Astrocyte (in vitro differentiated cells and primary cell): ENCODE results near the gene PLEKHA8. TPM values are rescaled to one million over a fixed set of nuclear protein-coding genes. Genes with fewer than 3 reads are reported as not detected.
A peak's percentile ranks its signal among the peaks of the same experiment; 100 is the strongest.

Source experiments
- DNase-seq: peaks from one replicate; pipeline ENCODE4 v3.0.0-alpha.2; 2010; ENCODE audit warnings: low read depth
- FAIRE-seq: peaks from 2 replicates; lab custom pipeline; 2011; peaks lifted over from hg19 to GRCh38; lab: Jason Lieb, UNC
- H2AFZ ChIP-seq: 2 replicates; pipeline ENCODE4 v1.6.0; 2012; ENCODE audit warnings: low read depth, low read length, inconsistent platforms
- H3K27ac ChIP-seq: 2 replicates; pipeline ENCODE4 v1.5.1; 2011; ENCODE audit warnings: low read depth, low read length, inconsistent platforms
- H3K27me3 ChIP-seq: 2 replicates; pipeline ENCODE4 v1.6.0; 2011; ENCODE audit warnings: low read length, inconsistent platforms; ENCODE audit not compliant: insufficient read depth
- H3K36me3 ChIP-seq: 2 replicates; pipeline ENCODE4 v1.5.1; 2011; ENCODE audit warnings: low read length, inconsistent platforms; ENCODE audit not compliant: insufficient read depth
- H3K4me1 ChIP-seq: 2 replicates; pipeline ENCODE4 v1.5.1; 2011; ENCODE audit warnings: low read length, inconsistent platforms; ENCODE audit not compliant: insufficient read depth
- H3K4me2 ChIP-seq: 2 replicates; pipeline ENCODE4 v1.6.0; 2012; ENCODE audit warnings: low read length, inconsistent platforms
- H3K4me3 ChIP-seq: 2 replicates; pipeline ENCODE4 v1.5.1; 2011; ENCODE audit warnings: low read depth, mild to moderate bottlenecking, low read length, inconsistent platforms; ENCODE audit not compliant: insufficient read depth
- H3K79me2 ChIP-seq: 2 replicates; pipeline ENCODE4 v1.6.0; 2012; ENCODE audit warnings: mild to moderate bottlenecking, low read length, inconsistent platforms; ENCODE audit not compliant: insufficient read depth
- H3K9ac ChIP-seq: 2 replicates; pipeline ENCODE4 v1.6.0; 2012; ENCODE audit warnings: mild to moderate bottlenecking, low read length, inconsistent platforms
- H3K9me3 ChIP-seq: 2 replicates; pipeline ENCODE4 v1.5.1; 2012; ENCODE audit warnings: low read depth, mild to moderate bottlenecking, low read length, inconsistent platforms; ENCODE audit not compliant: insufficient read depth
- H4K20me1 ChIP-seq: 2 replicates; pipeline ENCODE4 v1.6.0; 2012; ENCODE audit warnings: low read length, inconsistent platforms; ENCODE audit not compliant: insufficient read depth
- H3K27ac Mint-ChIP-seq: one replicate; pipeline ENCODE4 v1.8.0; 2021; ENCODE audit warnings: mild to moderate bottlenecking, mixed read lengths; ENCODE audit not compliant: unreplicated experiment
- H3K27me3 Mint-ChIP-seq: one replicate; pipeline ENCODE4 v1.8.0; 2021; ENCODE audit warnings: low read depth, mixed read lengths; ENCODE audit not compliant: unreplicated experiment
- H3K36me3 Mint-ChIP-seq: one replicate; pipeline ENCODE4 v1.8.0; 2021; ENCODE audit warnings: low read depth, mixed read lengths; ENCODE audit not compliant: unreplicated experiment
- H3K4me1 Mint-ChIP-seq: one replicate; pipeline ENCODE4 v1.8.0; 2021; ENCODE audit warnings: low read depth, mixed read lengths; ENCODE audit not compliant: unreplicated experiment
- H3K4me3 Mint-ChIP-seq: one replicate; pipeline ENCODE4 v1.8.0; 2021; ENCODE audit warnings: mild to moderate bottlenecking, moderate library complexity, mixed read lengths; ENCODE audit not compliant: unreplicated experiment
- H3K9me3 Mint-ChIP-seq: one replicate; pipeline ENCODE4 v1.8.0; 2021; ENCODE audit warnings: mild to moderate bottlenecking, mixed read lengths; ENCODE audit not compliant: unreplicated experiment
- EZH2 ChIP-seq: IDR thresholded peaks from 2 replicates; pipeline ENCODE4 v1.6.1; 2012; ENCODE audit warnings: mild to moderate bottlenecking, low read length, inconsistent platforms; ENCODE audit not compliant: insufficient read depth
- total RNA-seq: library from RNA; stranded (reverse); gene quantifications from 2 replicates; pipeline ENCODE4 v1.2.1, GENCODE V29; 2021
- TF ChIP-seq, protein P1 (sequence below): IDR thresholded peaks from 2 replicates; pipeline ENCODE4 v1.5.1; 2011; ENCODE audit warnings: low read depth, mild to moderate bottlenecking, inconsistent platforms, low read length, moderate library complexity; ENCODE audit not compliant: insufficient read depth

PLEKHA8 gene
- total RNA-seq, 1 donor from 2014 or later: 34.7 TPM

DNA sequence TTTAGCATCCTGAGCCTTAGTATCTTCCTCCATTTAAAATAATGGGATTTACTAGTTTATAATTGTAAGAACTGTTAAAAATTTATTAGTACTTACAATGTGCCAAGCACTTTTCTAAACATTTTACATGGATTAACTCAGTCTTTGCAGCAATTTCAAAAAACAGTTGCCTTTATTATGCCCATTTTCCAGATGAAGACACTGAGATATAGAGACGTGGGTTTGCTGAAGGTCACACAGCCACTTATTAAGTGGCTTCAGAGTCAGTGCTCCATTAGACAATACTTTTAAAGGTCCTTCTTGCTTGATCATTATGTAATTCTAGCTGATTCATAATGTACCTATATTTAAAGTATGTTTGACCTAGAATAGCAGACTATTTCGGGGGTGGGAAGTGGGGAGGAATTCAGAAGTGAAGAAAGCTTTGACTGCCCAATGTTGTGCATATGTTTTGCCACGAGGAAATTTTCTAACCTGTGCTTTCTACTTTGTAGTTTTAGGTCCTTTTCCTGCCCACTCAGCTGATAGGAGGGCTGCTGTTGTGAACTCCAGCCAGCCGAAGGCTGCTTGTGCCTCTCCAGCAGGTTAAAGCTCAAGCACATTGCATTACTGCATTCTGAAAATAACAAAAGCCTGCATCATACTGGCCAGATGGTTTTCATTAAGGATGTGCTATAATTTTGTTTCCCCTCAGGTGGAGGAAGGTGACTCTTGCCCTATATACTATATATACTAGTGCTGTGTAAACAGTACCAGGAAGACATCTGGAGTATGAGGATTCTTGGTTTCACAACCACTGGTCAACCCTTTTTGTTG lies 4.3 kb downstream of the PLEKHA8 start:
- peak overlapping the region; percentile 38 for H3K4me2 ChIP-seq
- no peak overlapping the region for H3K9ac ChIP-seq
- peaks cover 55% of the 10 kb centered on the region for H3K79me2 ChIP-seq
- H3K9me3 ChIP-seq: no peaks in the 10 kb centered on the region
- H3K36me3 ChIP-seq: no peaks in the 10 kb centered on the region
- no peaks in the 10 kb centered on the region for H3K27me3 ChIP-seq
- DNase-seq (peak; percentile 38), FAIRE-seq (no peak)
- Mint-ChIP-seq H3K9me3 (no peaks in the 10 kb centered on the region), H3K27me3 (no peaks in the 10 kb centered on the region), H3K4me3 (no peak overlapping the region), H3K4me1 (peaks cover 7% of the 10 kb centered on the region), H3K27ac (no peak overlapping the region), H3K36me3 (peaks cover 2% of the 10 kb centered on the region)
- no peak overlapping the region for H3K4me3 ChIP-seq
- no peak overlapping the region for H3K27ac ChIP-seq
- H2AFZ ChIP-seq: no peak overlapping the region
- TF ChIP-seq, protein P1, sequence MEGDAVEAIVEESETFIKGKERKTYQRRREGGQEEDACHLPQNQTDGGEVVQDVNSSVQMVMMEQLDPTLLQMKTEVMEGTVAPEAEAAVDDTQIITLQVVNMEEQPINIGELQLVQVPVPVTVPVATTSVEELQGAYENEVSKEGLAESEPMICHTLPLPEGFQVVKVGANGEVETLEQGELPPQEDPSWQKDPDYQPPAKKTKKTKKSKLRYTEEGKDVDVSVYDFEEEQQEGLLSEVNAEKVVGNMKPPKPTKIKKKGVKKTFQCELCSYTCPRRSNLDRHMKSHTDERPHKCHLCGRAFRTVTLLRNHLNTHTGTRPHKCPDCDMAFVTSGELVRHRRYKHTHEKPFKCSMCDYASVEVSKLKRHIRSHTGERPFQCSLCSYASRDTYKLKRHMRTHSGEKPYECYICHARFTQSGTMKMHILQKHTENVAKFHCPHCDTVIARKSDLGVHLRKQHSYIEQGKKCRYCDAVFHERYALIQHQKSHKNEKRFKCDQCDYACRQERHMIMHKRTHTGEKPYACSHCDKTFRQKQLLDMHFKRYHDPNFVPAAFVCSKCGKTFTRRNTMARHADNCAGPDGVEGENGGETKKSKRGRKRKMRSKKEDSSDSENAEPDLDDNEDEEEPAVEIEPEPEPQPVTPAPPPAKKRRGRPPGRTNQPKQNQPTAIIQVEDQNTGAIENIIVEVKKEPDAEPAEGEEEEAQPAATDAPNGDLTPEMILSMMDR: no peak
- no peak for TF ChIP-seq EZH2
- peaks cover 46% of the 10 kb centered on the region for H4K20me1 ChIP-seq
- H3K4me1 ChIP-seq: peaks cover 16% of the 10 kb centered on the region

DNA sequence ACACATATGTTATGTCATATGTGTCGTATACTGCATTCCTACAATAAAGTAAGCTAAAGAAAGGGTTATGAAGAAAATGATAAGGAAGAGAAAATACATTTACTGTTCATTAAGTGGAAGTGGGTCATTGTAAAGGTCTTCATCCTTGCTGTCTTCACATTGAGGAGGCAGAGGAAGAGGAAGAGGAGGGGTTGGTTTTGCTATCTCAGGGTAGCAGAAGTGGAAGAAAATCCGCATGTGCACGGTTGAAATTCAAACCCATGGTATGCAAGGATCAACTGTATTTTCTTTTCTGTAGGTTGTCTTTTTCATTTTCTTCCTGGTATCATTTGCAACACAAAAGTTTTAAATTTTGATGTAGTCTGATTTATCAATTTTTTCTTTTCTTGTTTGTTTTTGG lies 6.3 kb downstream of the PLEKHA8 start:
- no peak for TF ChIP-seq EZH2
- TF ChIP-seq, protein P1: no peak
- no peaks in the 10 kb centered on the region for H3K36me3 ChIP-seq
- H2AFZ ChIP-seq: no peak overlapping the region
- peaks cover 2% of the 10 kb centered on the region for H3K36me3 Mint-ChIP-seq
- H3K9me3 Mint-ChIP-seq: no peaks in the 10 kb centered on the region
- FAIRE-seq (no peak), DNase-seq (no peak)
- no peak overlapping the region for H3K4me3 ChIP-seq
- H3K27me3 ChIP-seq: no peaks in the 10 kb centered on the region
- peaks cover 42% of the 10 kb centered on the region for H4K20me1 ChIP-seq
- H3K4me3 Mint-ChIP-seq: no peak overlapping the region
- peaks cover 4% of the 10 kb centered on the region for H3K4me1 Mint-ChIP-seq
- no peaks in the 10 kb centered on the region for H3K9me3 ChIP-seq
- no peak overlapping the region for H3K27ac ChIP-seq
- H3K9ac ChIP-seq: no peak overlapping the region
- H3K4me1 ChIP-seq: peaks cover 12% of the 10 kb centered on the region
- no peak overlapping the region for H3K4me2 ChIP-seq
- H3K27me3 Mint-ChIP-seq: no peaks in the 10 kb centered on the region
- H3K79me2 ChIP-seq: peaks cover 52% of the 10 kb centered on the region
- H3K27ac Mint-ChIP-seq: no peak overlapping the region

DNA sequence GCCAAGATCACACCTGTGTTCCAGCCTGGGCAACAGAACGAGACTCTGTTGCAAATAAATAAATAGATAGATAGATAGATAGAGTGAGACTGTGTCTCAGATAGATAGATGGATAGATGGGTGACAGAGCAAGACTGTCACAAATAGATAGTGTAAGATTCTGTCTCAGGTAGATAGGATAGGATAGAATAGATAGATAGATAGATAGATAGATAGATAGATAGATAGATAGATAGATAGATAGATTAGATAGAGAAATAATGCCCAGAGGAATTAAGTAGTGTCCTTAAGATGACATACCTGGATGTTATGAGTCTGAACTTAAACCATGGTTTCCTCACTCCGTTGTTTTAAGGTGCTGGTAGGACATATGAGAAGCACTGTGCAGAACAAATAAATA lies 8.0 kb downstream of the PLEKHA8 start:
- Histone ChIP-seq H3K4me3 (no peak overlapping the region), H3K4me1 (peaks cover 7% of the 10 kb centered on the region), H3K27ac (no peak overlapping the region), H3K36me3 (no peaks in the 10 kb centered on the region), H3K27me3 (no peaks in the 10 kb centered on the region), H3K4me2 (no peak overlapping the region), H2AFZ (no peak overlapping the region), H4K20me1 (peaks cover 33% of the 10 kb centered on the region), H3K9ac (no peak overlapping the region), H3K79me2 (peaks cover 46% of the 10 kb centered on the region), H3K9me3 (no peaks in the 10 kb centered on the region)
- H3K27me3 Mint-ChIP-seq: no peaks in the 10 kb centered on the region
- peaks cover 12% of the 10 kb centered on the region for H3K4me1 Mint-ChIP-seq
- FAIRE-seq: no peak
- no peaks in the 10 kb centered on the region for H3K9me3 Mint-ChIP-seq
- peaks cover 2% of the 10 kb centered on the region for H3K36me3 Mint-ChIP-seq
- no peak overlapping the region for H3K27ac Mint-ChIP-seq
- no peak overlapping the region for H3K4me3 Mint-ChIP-seq
- no peak for DNase-seq
- no peak for TF ChIP-seq EZH2
- TF ChIP-seq, protein P1: no peak
